Dermis blood vessel endothelial cell (primary cell): ENCODE results near the gene MIOX. TPM values are rescaled to one million over a fixed set of nuclear protein-coding genes. Genes with fewer than 3 reads are reported as not detected.
A peak's percentile ranks its signal among the peaks of the same experiment; 100 is the strongest.

Source experiments
- DNase-seq: peaks from one replicate; pipeline ENCODE4 v3.0.0; 2010
- total RNA-seq: library from RNA; depleted of rRNA; stranded (reverse); fragments of >200 nt; gene quantifications from 2 replicates; pipeline ENCODE4 v1.2.3, GENCODE V29; 2014

Gene MIOX
- total RNA-seq, 1 donor from 2014 or later = not detected

GRCh38 chr22:50473855-50474671, 12.6 kb upstream of the MIOX start:
- DNase-seq = peak; percentile 63

GRCh38 chr22:50474710-50475651, 11.7 kb upstream of the MIOX start, which contains the start of gene SBF1:
SBF1 (minus strand) TSS chr22:50475035; CDS start chr22:50474840, 195 bp downstream.
- DNase-seq = peak; percentile 95

GRCh38 chr22:50475652-50476002, 11.0 kb upstream of the MIOX start:
- DNase-seq = no peak

GRCh38 chr22:50476868-50477267, 9.8 kb upstream of the MIOX start:
- no peak for DNase-seq

- DNase-seq = no peak
These were observed 8.7 kb upstream of the MIOX start for GRCh38 chr22:50477923-50478322.

GRCh38 chr22:50479721-50480120, 6.9 kb upstream of the MIOX start:
- no peak for DNase-seq

- DNase-seq = no peak
These were observed 5.6 kb upstream of the MIOX start for GRCh38 chr22:50481045-50481439.

GRCh38 chr22:50481440-50482106, 5.1 kb upstream of the MIOX start, which contains the start of gene ADM2:
ADM2 (plus strand) TSS chr22:50481543; CDS start chr22:50481848, 305 bp downstream.
- DNase-seq = no peak

- no peak for DNase-seq
These were observed 4.3 kb upstream of the MIOX start for GRCh38 chr22:50482107-50483074.

- no peak for DNase-seq
These were observed 3.6 kb upstream of the MIOX start for GRCh38 chr22:50483106-50483505.

GRCh38 chr22:50483556-50483955, 3.1 kb upstream of the MIOX start:
- no peak for DNase-seq

- no peak for DNase-seq
These were observed 2.4 kb upstream of the MIOX start for GRCh38 chr22:50483977-50484853.

- no peak for DNase-seq
These were observed 1.2 kb upstream of the MIOX start for GRCh38 chr22:50485221-50486131.

GRCh38 chr22:50487290-50488005, 789 bp downstream of the MIOX start:
- no peak for DNase-seq

GRCh38 chr22:50488006-50488677, 1.5 kb downstream of the MIOX start:
- DNase-seq = no peak

GRCh38 chr22:50488886-50489285, 2.2 kb downstream of the MIOX start:
- DNase-seq = no peak

- no peak for DNase-seq
These were observed 2.9 kb downstream of the MIOX start for GRCh38 chr22:50489363-50490243.
